Measurements from ENCODE around the gene CNTN1.

Gene CNTN1

GRCh38 chr12:40819436-40820108 is 127.3 kb downstream of the CNTN1 start:
- H3K4me3 ChIP-seq (ENCODE audit: low read depth, low read length), result no peak overlapping the region
- DNase-seq (ENCODE audit: low read depth), result no peak
- TF ChIP-seq CTCF (conservative IDR thresholded peaks at IDR 0.05; ENCODE audit: low read depth, low read length), result no peak

GRCh38 chr12:40820794-40821484 is 128.7 kb downstream of the CNTN1 start:
- DNase-seq (ENCODE audit: low read depth), result no peak
- H3K4me3 ChIP-seq (ENCODE audit: low read depth, low read length), result no peak overlapping the region
- TF ChIP-seq CTCF (conservative IDR thresholded peaks at IDR 0.05; ENCODE audit: low read depth, low read length), result no peak

- no peak for DNase-seq (ENCODE audit: low read depth)
- no peak overlapping the region for H3K4me3 ChIP-seq (ENCODE audit: low read depth, low read length)
- no peak for TF ChIP-seq CTCF (conservative IDR thresholded peaks at IDR 0.05; ENCODE audit: low read depth, low read length)
These were observed 132.9 kb downstream of the CNTN1 start for GRCh38 chr12:40825156-40825555.

GRCh38 chr12:40827683-40828592 is 135.7 kb downstream of the CNTN1 start:
- no peak for DNase-seq (ENCODE audit: low read depth)
- no peak overlapping the region for H3K4me3 ChIP-seq (ENCODE audit: low read depth, low read length)
- no peak for TF ChIP-seq CTCF (conservative IDR thresholded peaks at IDR 0.05; ENCODE audit: low read depth, low read length)

GRCh38 chr12:40828593-40828990 is 136.4 kb downstream of the CNTN1 start:
- no peak overlapping the region for H3K4me3 ChIP-seq (ENCODE audit: low read depth, low read length)
- DNase-seq (ENCODE audit: low read depth), result no peak
- TF ChIP-seq CTCF (conservative IDR thresholded peaks at IDR 0.05; ENCODE audit: low read depth, low read length), result no peak

GRCh38 chr12:40829738-40830144 is 137.5 kb downstream of the CNTN1 start:
- peak; percentile 3 for DNase-seq (ENCODE audit: low read depth)
- no peak overlapping the region for H3K4me3 ChIP-seq (ENCODE audit: low read depth, low read length)
- TF ChIP-seq CTCF (conservative IDR thresholded peaks at IDR 0.05; ENCODE audit: low read depth, low read length), result no peak
